Liver (tissue), 9 donors: ENCODE results near the gene DHPS. TPM values are rescaled to one million over a fixed set of nuclear protein-coding genes. Genes with fewer than 3 reads are reported as not detected.
"Not testable (repeated sequence)": the region's sequence is repeated elsewhere in the genome, so short reads cannot be mapped to it uniquely, and the experiment has no call there.

Experiments used
- DNase-seq: peaks from one replicate; pipeline ENCODE4 v3.0.0-alpha.2; 2017; ENCODE audit warnings: low spot score
- H3K27ac ChIP-seq, 2 donors: one replicate each; pipeline ENCODE4 v1.7.0; 2013; ENCODE audit warnings: inconsistent platforms in 2 of 2, low read length in 2 of 2, control low read depth in 1 of 2, low read depth in 1 of 2, mild to moderate bottlenecking in 1 of 2
- H3K27me3 ChIP-seq, 4 donors: one replicate each; pipeline versions ENCODE4 v1.6.1 to v1.7.0; 2013; ENCODE audit warnings: low read length in 3 of 4, inconsistent platforms in 1 of 4, mild to moderate bottlenecking in 1 of 4, moderate library complexity in 1 of 4; ENCODE audit not compliant: control insufficient read depth in 4 of 4, insufficient read depth in 4 of 4
- H3K36me3 ChIP-seq, 4 donors: one replicate each; pipeline versions ENCODE4 v1.6.1 to v1.7.0; 2013; ENCODE audit warnings: low read length in 3 of 4, mild to moderate bottlenecking in 3 of 4, low read depth in 1 of 4, moderate library complexity in 1 of 4; ENCODE audit not compliant: control insufficient read depth in 4 of 4, insufficient read depth in 3 of 4
- H3K4me1 ChIP-seq, 4 donors: one replicate each; pipeline versions ENCODE4 v1.6.1 to v1.7.0; 2013; ENCODE audit warnings: low read length in 3 of 4, mild to moderate bottlenecking in 3 of 4, moderate library complexity in 1 of 4; ENCODE audit not compliant: control insufficient read depth in 4 of 4, insufficient read depth in 4 of 4
- H3K4me3 ChIP-seq, 3 donors: one replicate each; pipeline versions ENCODE4 v1.6.1 to v1.7.0; 2013; ENCODE audit warnings: low read length in 3 of 3, control low read depth in 1 of 3, low read depth in 1 of 3, mild to moderate bottlenecking in 1 of 3
- H3K9ac ChIP-seq, 2 donors: one replicate each; pipeline ENCODE4 v1.7.0; 2013; ENCODE audit warnings: low read length in 2 of 2, mild to moderate bottlenecking in 2 of 2, moderate library complexity in 2 of 2, control low read depth in 1 of 2, low read depth in 1 of 2
- H3K9me3 ChIP-seq, 4 donors: one replicate each; pipeline versions ENCODE4 v1.6.1 to v1.7.0; 2013; ENCODE audit warnings: low read length in 3 of 4; ENCODE audit not compliant: control insufficient read depth in 4 of 4
- FOXA1 ChIP-seq: IDR thresholded peaks from 2 replicates; pipeline ENCODE4 v1.6.1; 2016; ENCODE audit warnings: antibody characterized with exemption
- FOXA2 ChIP-seq: IDR thresholded peaks from 2 replicates; pipeline ENCODE4 v1.6.1; 2016; ENCODE audit warnings: antibody characterized with exemption
- GABPA ChIP-seq, 2 donors: IDR thresholded peaks in 1 of 2; conservative IDR thresholded peaks in 1 of 2; 2 replicates each; pipeline ENCODE4 v1.6.1; 2016; ENCODE audit warnings: antibody characterized with exemption in 2 of 2, mild to moderate bottlenecking in 1 of 2, moderate library complexity in 1 of 2
- HNF4A ChIP-seq, 2 donors: conservative IDR thresholded peaks; 2 replicates each; pipeline ENCODE4 v1.6.1; 2016; ENCODE audit warnings: antibody characterized with exemption in 2 of 2, mild to moderate bottlenecking in 2 of 2
- HNF4G ChIP-seq: IDR thresholded peaks from 2 replicates; pipeline ENCODE4 v1.6.1; 2016; ENCODE audit warnings: antibody characterized with exemption
- JUND ChIP-seq, 2 donors: IDR thresholded peaks; 2 replicates each; pipeline ENCODE4 v1.6.1; 2016; ENCODE audit warnings: antibody characterized with exemption in 2 of 2
- MAX ChIP-seq: IDR thresholded peaks from 2 replicates; pipeline ENCODE4 v1.6.1; 2016; ENCODE audit warnings: antibody characterized with exemption
- NR2F2 ChIP-seq: IDR thresholded peaks from 2 replicates; pipeline ENCODE4 v1.6.1; 2016; ENCODE audit warnings: antibody characterized with exemption
- RAD21 ChIP-seq, 2 donors: IDR thresholded peaks; 2 replicates each; pipeline ENCODE4 v1.6.1; 2016; ENCODE audit warnings: antibody characterized with exemption in 2 of 2, mild to moderate bottlenecking in 2 of 2
- REST ChIP-seq: IDR thresholded peaks from 2 replicates; pipeline ENCODE4 v1.6.1; 2016; ENCODE audit warnings: antibody characterized with exemption, mild to moderate bottlenecking
- RXRA ChIP-seq, 2 donors: IDR thresholded peaks; 2 replicates each; pipeline ENCODE4 v1.6.1; 2017 to 2018; ENCODE audit warnings: antibody characterized with exemption in 2 of 2, mild to moderate bottlenecking in 1 of 2
- SP1 ChIP-seq: IDR thresholded peaks from 2 replicates; pipeline ENCODE4 v1.6.1; 2018; ENCODE audit warnings: antibody characterized with exemption, mild to moderate bottlenecking
- TAF1 ChIP-seq: conservative IDR thresholded peaks from 2 replicates; pipeline ENCODE4 v1.6.1; 2016; ENCODE audit warnings: antibody characterized with exemption, mild to moderate bottlenecking
- WGBS: extraction: QIAGEN DNeasy Blood & Tissue Kit; methylation state at CpG from one replicate; pipeline ENCODE4 v1.1.7; 2013; 5-methylcytosine and 5-hydroxymethylcytosine counted together
- polyA plus RNA-seq, 2 donors: library from polyadenylated mRNA; stranded (reverse) in 1 of 2; unstranded in 1 of 2; fragments of 200-250 nt in 1 of 2; fragments of >200 nt in 1 of 2; fragmentation: Nextera tagmentation in 1 of 2; extraction: Ambion mirVana in 1 of 2; gene quantifications; one replicate each; pipeline versions ENCODE4 v1.2.1 to v1.2.3, GENCODE V29; 2013 to 2015
- total RNA-seq, 2 donors: library from RNA; depleted of rRNA; stranded (reverse); fragments of >200 nt; gene quantifications; one replicate each; pipeline ENCODE4 v1.2.3, GENCODE V29; 2014
- TF ChIP-seq, protein P1 (sequence below): fragments of 150-350 bp; IDR thresholded peaks from 2 replicates; pipeline ENCODE4 v1.5.1; 2017; ENCODE audit warnings: improper control_type of control experiment, low read depth, low read length; ENCODE audit not compliant: missing input control
- TF ChIP-seq, protein P2 (sequence below): IDR thresholded peaks from 2 replicates; pipeline ENCODE4 v1.6.1; 2016; ENCODE audit warnings: antibody characterized with exemption
- TF ChIP-seq, protein P3 (sequence below): IDR thresholded peaks from 2 replicates; pipeline ENCODE4 v1.6.1; 2016; ENCODE audit warnings: antibody characterized with exemption
- donor health status: healthy.
- donor health status: healthy.
- donor health status: healthy.
- donor health status: healthy.
- donor health status: healthy.

Gene DHPS
- total and polyA plus RNA-seq, 4 donors = 29.1 to 53.9 (median 42.6) TPM

DNA sequence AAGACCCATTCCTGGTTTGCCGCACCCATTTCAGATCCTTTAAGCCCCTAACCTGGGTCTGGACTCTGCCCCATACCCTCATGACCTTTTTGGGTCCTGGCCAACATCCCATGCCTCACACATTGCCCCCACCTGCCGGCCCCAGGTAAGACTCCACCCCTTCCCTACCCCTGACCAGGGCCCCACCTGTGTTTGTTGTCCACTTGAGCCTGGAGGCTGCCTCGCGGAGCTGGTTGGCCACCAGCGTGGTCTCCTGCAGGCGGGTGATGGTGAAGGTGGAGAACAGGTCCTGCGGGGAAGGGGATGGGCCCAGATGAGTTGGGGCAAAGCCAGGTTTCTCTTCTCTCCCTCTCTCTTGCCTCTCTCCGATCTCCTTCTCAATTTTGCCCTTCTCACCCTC, 34.6 kb downstream of the DHPS start:
- Histone ChIP-seq H3K9me3 (no peaks in the 10 kb centered on the region), H3K4me3 (no peak overlapping the region), H3K4me1 (peaks cover 5 to 8% (median 6%) of the 10 kb centered on the region in 4 donors), H3K9ac (no peak overlapping the region), H3K36me3 (peaks cover 0 to 4% (median 0%) of the 10 kb centered on the region in 4 donors), H3K27ac (no peak overlapping the region), H3K27me3 (no peaks in the 10 kb centered on the region)
- TF ChIP-seq HNF4A (conservative IDR thresholded peaks at IDR 0.05) = no peak
- WGBS = 76% methylated on average over 8 of the region's 8 CpGs
- no peak for DNase-seq

DNA sequence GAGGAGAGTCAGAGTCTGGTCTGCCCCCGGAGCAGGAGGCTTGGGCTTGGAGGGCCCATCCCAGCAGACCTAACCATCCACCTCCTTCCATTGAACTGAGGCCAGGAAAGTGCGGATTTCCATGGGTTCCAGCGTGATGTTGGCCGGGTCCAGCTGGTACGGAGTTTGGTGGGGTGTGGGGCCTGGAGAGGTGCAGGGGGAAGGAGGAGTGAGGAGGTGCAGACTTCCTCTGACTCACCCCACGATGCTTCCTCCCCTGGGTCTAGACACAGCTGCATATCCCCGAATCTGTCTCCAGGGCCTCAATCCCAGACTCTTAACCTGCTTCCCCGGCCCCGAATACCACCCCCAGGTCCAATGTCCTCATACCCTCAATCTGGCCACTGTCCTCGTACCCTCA, 35.1 kb downstream of the DHPS start:
- peaks cover 5 to 8% (median 6%) of the 10 kb centered on the region in 4 donors for H3K4me1 ChIP-seq
- no peak overlapping the region for H3K4me3 ChIP-seq
- no peak overlapping the region for H3K9ac ChIP-seq
- H3K27ac ChIP-seq = no peak overlapping the region
- 94% methylated on average over 10 of the region's 10 CpGs for WGBS
- H3K27me3 ChIP-seq = no peaks in the 10 kb centered on the region
- peaks cover 0 to 4% (median 0%) of the 10 kb centered on the region in 4 donors for H3K36me3 ChIP-seq
- TF ChIP-seq SP1 = no peak
- TF ChIP-seq RXRA (IDR thresholded peaks at IDR 0.05) = no peak
- no peak for TF ChIP-seq JUND (IDR thresholded peaks at IDR 0.05)
- TF ChIP-seq, protein P1, sequence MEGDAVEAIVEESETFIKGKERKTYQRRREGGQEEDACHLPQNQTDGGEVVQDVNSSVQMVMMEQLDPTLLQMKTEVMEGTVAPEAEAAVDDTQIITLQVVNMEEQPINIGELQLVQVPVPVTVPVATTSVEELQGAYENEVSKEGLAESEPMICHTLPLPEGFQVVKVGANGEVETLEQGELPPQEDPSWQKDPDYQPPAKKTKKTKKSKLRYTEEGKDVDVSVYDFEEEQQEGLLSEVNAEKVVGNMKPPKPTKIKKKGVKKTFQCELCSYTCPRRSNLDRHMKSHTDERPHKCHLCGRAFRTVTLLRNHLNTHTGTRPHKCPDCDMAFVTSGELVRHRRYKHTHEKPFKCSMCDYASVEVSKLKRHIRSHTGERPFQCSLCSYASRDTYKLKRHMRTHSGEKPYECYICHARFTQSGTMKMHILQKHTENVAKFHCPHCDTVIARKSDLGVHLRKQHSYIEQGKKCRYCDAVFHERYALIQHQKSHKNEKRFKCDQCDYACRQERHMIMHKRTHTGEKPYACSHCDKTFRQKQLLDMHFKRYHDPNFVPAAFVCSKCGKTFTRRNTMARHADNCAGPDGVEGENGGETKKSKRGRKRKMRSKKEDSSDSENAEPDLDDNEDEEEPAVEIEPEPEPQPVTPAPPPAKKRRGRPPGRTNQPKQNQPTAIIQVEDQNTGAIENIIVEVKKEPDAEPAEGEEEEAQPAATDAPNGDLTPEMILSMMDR = no peak
- TF ChIP-seq RAD21 (IDR thresholded peaks at IDR 0.05) = no peak
- TF ChIP-seq, protein P2, sequence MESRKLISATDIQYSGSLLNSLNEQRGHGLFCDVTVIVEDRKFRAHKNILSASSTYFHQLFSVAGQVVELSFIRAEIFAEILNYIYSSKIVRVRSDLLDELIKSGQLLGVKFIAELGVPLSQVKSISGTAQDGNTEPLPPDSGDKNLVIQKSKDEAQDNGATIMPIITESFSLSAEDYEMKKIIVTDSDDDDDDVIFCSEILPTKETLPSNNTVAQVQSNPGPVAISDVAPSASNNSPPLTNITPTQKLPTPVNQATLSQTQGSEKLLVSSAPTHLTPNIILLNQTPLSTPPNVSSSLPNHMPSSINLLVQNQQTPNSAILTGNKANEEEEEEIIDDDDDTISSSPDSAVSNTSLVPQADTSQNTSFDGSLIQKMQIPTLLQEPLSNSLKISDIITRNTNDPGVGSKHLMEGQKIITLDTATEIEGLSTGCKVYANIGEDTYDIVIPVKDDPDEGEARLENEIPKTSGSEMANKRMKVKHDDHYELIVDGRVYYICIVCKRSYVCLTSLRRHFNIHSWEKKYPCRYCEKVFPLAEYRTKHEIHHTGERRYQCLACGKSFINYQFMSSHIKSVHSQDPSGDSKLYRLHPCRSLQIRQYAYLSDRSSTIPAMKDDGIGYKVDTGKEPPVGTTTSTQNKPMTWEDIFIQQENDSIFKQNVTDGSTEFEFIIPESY = no peak
- no peak for TF ChIP-seq REST
- TF ChIP-seq HNF4G = no peak
- TF ChIP-seq GABPA (IDR thresholded peaks at IDR 0.05 in 1 of 2, conservative IDR thresholded peaks at IDR 0.05 in 1 of 2) = no peak
- TF ChIP-seq, protein P3, sequence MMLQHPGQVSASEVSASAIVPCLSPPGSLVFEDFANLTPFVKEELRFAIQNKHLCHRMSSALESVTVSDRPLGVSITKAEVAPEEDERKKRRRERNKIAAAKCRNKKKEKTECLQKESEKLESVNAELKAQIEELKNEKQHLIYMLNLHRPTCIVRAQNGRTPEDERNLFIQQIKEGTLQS = no peak
- TF ChIP-seq FOXA2 = no peak
- no peak for TF ChIP-seq HNF4A (conservative IDR thresholded peaks at IDR 0.05)
- TF ChIP-seq FOXA1 = no peak
- TF ChIP-seq MAX = no peak
- TF ChIP-seq TAF1 = no peak
- TF ChIP-seq NR2F2 = no peak
- DNase-seq = no peak
- no peaks in the 10 kb centered on the region for H3K9me3 ChIP-seq

GRCh38 chr19:12643716-12644115, 38.0 kb downstream of the DHPS start:
- not testable (repeated sequence) for H3K4me1 ChIP-seq, H3K27ac ChIP-seq, H3K4me3 ChIP-seq, DNase-seq, H3K9me3 ChIP-seq, H3K9ac ChIP-seq, H3K36me3 ChIP-seq, H3K27me3 ChIP-seq
- 94% methylated on average over 14 of the region's 14 CpGs for WGBS
